Fibroblast of mammary gland (primary cell): Measurements from ENCODE around the gene SCRN3.

Source experiments
- DNase-seq: peaks from one replicate; pipeline ENCODE4 v3.0.0-alpha.2; 2010; ENCODE audit warnings: low read depth
- H3K4me3 ChIP-seq: 2 replicates; pipeline ENCODE4 v1.5.1; 2011; ENCODE audit warnings: low read depth, mild to moderate bottlenecking, low read length, moderate library complexity; ENCODE audit not compliant: control insufficient read depth
- CTCF ChIP-seq: conservative IDR thresholded peaks from 2 replicates; pipeline ENCODE4 v1.5.1; 2011; ENCODE audit warnings: low read depth, low read length, inconsistent platforms; ENCODE audit not compliant: control insufficient read depth, insufficient read depth

The SCRN3 gene

DNA sequence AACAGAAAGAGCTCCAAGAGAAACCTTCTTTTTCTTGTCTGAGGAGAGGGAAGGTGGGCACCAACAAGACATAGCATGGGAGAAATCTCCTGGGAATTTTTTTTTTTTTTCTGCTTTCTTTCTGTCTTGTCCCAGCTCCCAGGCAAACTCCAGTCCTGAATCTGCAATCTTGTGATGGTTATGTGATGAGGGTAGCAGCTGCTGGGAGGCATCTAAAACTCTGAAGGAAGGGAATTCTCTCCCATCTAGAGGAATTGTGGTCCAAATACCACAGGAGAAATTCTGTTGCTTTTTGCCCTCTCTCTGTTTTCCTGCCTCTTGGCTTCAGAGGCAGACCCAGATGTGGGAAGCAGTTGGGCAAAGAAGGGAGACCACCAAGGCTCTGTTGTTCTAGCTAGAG is 16.7 kb downstream of the SCRN3 start:
- DNase-seq = no peak
- TF ChIP-seq CTCF = no peak
- no peak overlapping the region for H3K4me3 ChIP-seq

- no peak overlapping the region for H3K4me3 ChIP-seq
- no peak for DNase-seq
- TF ChIP-seq CTCF = no peak
These were observed 32.7 kb downstream of the SCRN3 start for GRCh38 chr2:174428214-174428613.

- TF ChIP-seq CTCF = no peak
These were observed 34.5 kb downstream of the SCRN3 start for GRCh38 chr2:174430066-174430465.

DNA sequence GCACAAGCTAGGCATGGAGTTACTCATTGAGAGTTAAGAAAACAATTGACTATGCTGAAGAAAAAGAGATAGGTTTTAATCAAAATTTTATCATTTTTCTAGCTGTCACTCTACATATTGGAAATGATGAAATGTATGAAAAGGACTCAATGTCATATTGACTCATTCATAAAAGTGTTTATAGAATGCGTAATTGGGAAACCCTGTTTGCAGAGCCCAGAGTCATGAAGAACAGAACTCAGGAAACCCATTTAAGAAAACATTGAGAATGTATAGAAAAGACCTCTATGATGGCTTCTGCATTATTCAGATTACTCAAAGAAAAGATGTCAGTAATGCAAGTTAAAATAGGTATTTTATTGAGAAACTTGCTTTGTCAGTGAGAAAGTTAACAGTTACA is 36.4 kb downstream of the SCRN3 start:
- no peak overlapping the region for H3K4me3 ChIP-seq
- TF ChIP-seq CTCF = no peak
- DNase-seq = no peak

More at GRCh38 chr2:174430066-174430465, 34.5 kb downstream of the SCRN3 start:
- no peak for DNase-seq
- no peak overlapping the region for H3K4me3 ChIP-seq

- TF ChIP-seq CTCF = no peak
- H3K4me3 ChIP-seq = no peak overlapping the region
- DNase-seq = no peak
These were observed 40.8 kb downstream of the SCRN3 start for GRCh38 chr2:174436351-174436750.

- DNase-seq = no peak
- no peak overlapping the region for H3K4me3 ChIP-seq
- TF ChIP-seq CTCF = no peak
These were observed 42.8 kb downstream of the SCRN3 start for GRCh38 chr2:174438146-174438886.
